Kidney (tissue), 14 donors: ENCODE data around the gene SNED1. TPM values are rescaled to one million over a fixed set of nuclear protein-coding genes. Genes with fewer than 3 reads are reported as not detected.

Source experiments
- DNase-seq, 5 donors: peaks; one replicate each; pipeline ENCODE4 v3.0.0-alpha.2; 2013 to 2020
- FAIRE-seq: peaks from 2 replicates; lab custom pipeline; 2012; peaks lifted over from hg19 to GRCh38; lab: Jason Lieb, UNC
- H3K27ac ChIP-seq, 2 donors: one replicate each; pipeline ENCODE4 v1.7.0; 2013; ENCODE audit warnings: low read depth in 2 of 2, low read length in 2 of 2, inconsistent platforms in 1 of 2
- H3K27me3 ChIP-seq: one replicate; pipeline ENCODE4 v1.7.1; 2013; ENCODE audit warnings: low read length, inconsistent platforms; ENCODE audit not compliant: control insufficient read depth, insufficient read depth
- H3K36me3 ChIP-seq, 3 donors: one replicate each; pipeline versions ENCODE4 v1.7.0 to v1.7.1; 2013; ENCODE audit warnings: low read length in 3 of 3, control low read depth in 1 of 3, inconsistent platforms in 1 of 3; ENCODE audit not compliant: insufficient read depth in 3 of 3, control insufficient read depth in 2 of 3
- H3K4me1 ChIP-seq, 3 donors: one replicate each; pipeline versions ENCODE4 v1.7.0 to v1.7.1; 2013; ENCODE audit warnings: low read length in 3 of 3, inconsistent platforms in 1 of 3, low read depth in 1 of 3; ENCODE audit not compliant: control insufficient read depth in 2 of 3, insufficient read depth in 2 of 3
- H3K4me3 ChIP-seq, 3 donors: one replicate each; pipeline versions ENCODE4 v1.7.0 to v1.8.1; 2013; ENCODE audit warnings: low read length in 3 of 3, control low read depth in 1 of 3, inconsistent platforms in 1 of 3
- H3K9ac ChIP-seq, 3 donors: one replicate each; pipeline versions ENCODE4 v1.7.0 to v1.7.1; 2013; ENCODE audit warnings: low read length in 3 of 3, control low read depth in 1 of 3, inconsistent platforms in 1 of 3
- H3K9me3 ChIP-seq, 3 donors: one replicate each; pipeline versions ENCODE4 v1.7.0 to v1.7.1; 2013; ENCODE audit warnings: low read length in 3 of 3, control low read depth in 1 of 3, inconsistent platforms in 1 of 3; ENCODE audit not compliant: control insufficient read depth in 2 of 3, insufficient read depth in 1 of 3
- intact Hi-C: fragments of 100-400 bp; cut with DNase I; formaldehyde crosslinking; loops from one replicate; pipeline ENCODE4 v1.11.1; 2022
- polyA plus RNA-seq: library from polyadenylated mRNA; stranded (reverse); fragments of 350-450 nt; fragmentation: Illumina TruSeq; extraction: RNeasy Lipid Tissue Mini Kit (QIAGEN cat#74804); gene quantifications from one replicate; pipeline ENCODE4 v1.2.3, GENCODE V29; 2014; ENCODE audit warnings: low read depth, low replicate concordance; ENCODE audit not compliant: insufficient read depth
- total RNA-seq: library from RNA; stranded (reverse); fragmentation: NEBNext Ultra II Directional; extraction: Animal tissue kit (Norgen Biotek cat#: 25700); gene quantifications from one replicate; pipeline ENCODE4 v1.2.1, GENCODE V29; 2021
- TF ChIP-seq, protein P1 (sequence below): IDR thresholded peaks from 3 replicates; pipeline ENCODE4 v1.5.1; 2012; ENCODE audit warnings: mild to moderate bottlenecking, moderate library complexity, borderline replicate concordance; ENCODE audit not compliant: insufficient read depth; ENCODE audit errors: extremely low read depth
- donor health status: control.
- donor health status: control.
- donor health status: control.
- donor health status: control.
- donor health status: control.
- donor health status: DM: yes; HTN: yes; CAD: no.
- donor health status: Normal renal cell carcinoma (clear cell type).

SNED1 gene
- total and polyA plus RNA-seq, 2 donors from 2014 or later, result 3.0 to 42.1 TPM

DNA sequence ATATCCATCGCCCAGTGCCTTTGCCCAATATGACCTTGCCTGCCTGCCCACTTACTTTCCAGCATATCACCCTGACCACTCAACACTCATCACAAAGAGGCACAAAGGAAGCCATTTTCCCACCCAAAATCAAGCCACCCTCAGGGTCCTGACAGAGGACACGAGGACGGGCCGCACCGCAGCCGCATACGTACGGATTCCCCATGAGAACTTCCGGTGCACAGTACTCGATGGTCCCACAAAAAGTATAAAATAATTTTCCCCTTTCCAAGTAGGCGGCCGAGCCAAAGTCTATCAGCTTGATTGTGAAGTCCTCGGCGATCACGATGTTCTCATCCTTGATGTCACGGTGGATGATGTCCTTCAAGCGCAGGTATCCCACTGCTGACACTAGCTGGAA, 113.6 kb downstream of the SNED1 start:
- intact Hi-C loops, result no loop called here
- no peaks in the 10 kb centered on the region for H3K9me3 ChIP-seq
- DNase-seq (peak in 1 of 5 donors; percentile 32), FAIRE-seq (no peak)
- no peaks in the 10 kb centered on the region for H3K4me1 ChIP-seq
- H3K27ac ChIP-seq, result no peak overlapping the region
- TF ChIP-seq, protein P1, sequence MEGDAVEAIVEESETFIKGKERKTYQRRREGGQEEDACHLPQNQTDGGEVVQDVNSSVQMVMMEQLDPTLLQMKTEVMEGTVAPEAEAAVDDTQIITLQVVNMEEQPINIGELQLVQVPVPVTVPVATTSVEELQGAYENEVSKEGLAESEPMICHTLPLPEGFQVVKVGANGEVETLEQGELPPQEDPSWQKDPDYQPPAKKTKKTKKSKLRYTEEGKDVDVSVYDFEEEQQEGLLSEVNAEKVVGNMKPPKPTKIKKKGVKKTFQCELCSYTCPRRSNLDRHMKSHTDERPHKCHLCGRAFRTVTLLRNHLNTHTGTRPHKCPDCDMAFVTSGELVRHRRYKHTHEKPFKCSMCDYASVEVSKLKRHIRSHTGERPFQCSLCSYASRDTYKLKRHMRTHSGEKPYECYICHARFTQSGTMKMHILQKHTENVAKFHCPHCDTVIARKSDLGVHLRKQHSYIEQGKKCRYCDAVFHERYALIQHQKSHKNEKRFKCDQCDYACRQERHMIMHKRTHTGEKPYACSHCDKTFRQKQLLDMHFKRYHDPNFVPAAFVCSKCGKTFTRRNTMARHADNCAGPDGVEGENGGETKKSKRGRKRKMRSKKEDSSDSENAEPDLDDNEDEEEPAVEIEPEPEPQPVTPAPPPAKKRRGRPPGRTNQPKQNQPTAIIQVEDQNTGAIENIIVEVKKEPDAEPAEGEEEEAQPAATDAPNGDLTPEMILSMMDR, result no peak
- peaks cover 0 to 3% (median 0%) of the 10 kb centered on the region in 3 donors for H3K36me3 ChIP-seq
- no peak overlapping the region for H3K4me3 ChIP-seq
- H3K9ac ChIP-seq, result no peak overlapping the region
- no peaks in the 10 kb centered on the region for H3K27me3 ChIP-seq

DNA sequence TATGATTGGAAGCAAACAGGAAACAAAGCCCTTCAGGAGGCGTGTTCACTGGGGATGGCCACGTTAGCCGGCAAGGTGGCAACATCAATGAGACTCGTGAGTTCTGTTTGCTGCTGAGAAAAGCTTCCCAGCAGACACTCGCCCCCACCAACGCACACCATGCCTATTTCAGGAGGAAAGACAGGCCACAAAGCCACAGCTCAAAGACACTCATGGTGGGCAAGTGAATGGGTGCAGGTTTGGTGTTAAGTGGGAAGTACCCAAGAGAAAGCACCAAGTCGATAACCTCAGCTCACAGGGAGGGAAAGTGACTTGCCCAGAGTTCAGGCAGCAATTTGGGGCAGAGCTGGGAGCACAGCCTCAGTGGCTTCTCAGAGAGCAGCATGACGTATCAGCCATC, 114.2 kb downstream of the SNED1 start:
- intact Hi-C loops, result no loop called here
- Histone ChIP-seq H3K4me1 (no peaks in the 10 kb centered on the region), H3K4me3 (no peak overlapping the region), H3K9me3 (no peaks in the 10 kb centered on the region), H3K36me3 (peaks cover 0 to 3% (median 0%) of the 10 kb centered on the region in 3 donors), H3K9ac (no peak overlapping the region), H3K27ac (no peak overlapping the region), H3K27me3 (no peaks in the 10 kb centered on the region)
- DNase-seq, result peak in 1 of 5 donors; percentile 42
- no peak for FAIRE-seq
- TF ChIP-seq, protein P1, result no peak

DNA sequence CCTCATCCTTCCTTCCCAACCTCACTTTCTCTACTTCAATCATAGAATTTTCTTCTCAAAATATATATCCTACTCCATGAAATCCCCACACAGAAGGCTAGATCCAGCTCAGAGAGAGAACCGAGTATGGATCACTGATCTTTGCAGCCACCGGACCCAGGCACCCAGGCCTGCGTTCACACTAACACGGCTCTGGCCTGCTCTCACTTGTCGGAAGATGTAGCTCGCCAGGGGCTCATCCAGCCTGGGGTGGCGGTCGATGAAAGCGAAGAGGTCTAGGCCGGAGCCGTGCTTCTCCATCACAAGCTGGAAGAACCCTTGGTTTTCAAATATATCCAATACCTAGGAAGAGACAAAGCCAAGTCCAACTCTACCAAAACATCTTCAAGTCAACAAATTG, 116.4 kb downstream of the SNED1 start:
- no peak for FAIRE-seq
- no peaks in the 10 kb centered on the region for H3K4me1 ChIP-seq
- peaks cover 0 to 3% (median 0%) of the 10 kb centered on the region in 3 donors for H3K36me3 ChIP-seq
- no peak overlapping the region for H3K27ac ChIP-seq
- H3K4me3 ChIP-seq, result no peak overlapping the region
- TF ChIP-seq, protein P1, result no peak
- no peaks in the 10 kb centered on the region for H3K9me3 ChIP-seq
- H3K9ac ChIP-seq, result no peak overlapping the region
- intact Hi-C loops, result no loop called here
- no peaks in the 10 kb centered on the region for H3K27me3 ChIP-seq
- peak in 1 of 5 donors; percentile 54 for DNase-seq

DNA sequence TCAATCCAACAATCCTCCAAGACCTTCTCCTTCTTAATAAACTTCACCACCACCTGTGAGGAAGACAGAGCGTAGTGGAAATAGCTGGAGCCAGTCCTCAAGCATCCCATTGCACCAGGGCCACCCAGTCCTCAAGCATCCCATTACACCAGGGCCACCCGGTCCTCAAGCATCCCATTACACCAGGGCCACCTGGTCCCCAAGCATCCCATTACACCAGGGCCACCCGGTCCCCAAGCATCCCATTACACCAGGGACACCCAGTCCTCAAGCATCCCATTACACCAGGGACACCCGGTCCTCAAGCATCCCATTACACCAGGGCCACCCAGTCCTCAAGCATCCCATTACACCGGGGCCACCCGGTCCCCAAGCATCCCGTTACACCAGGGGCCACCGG, 116.9 kb downstream of the SNED1 start:
- DNase-seq, result no peak

More for the DNA sequence above, 116.9 kb downstream of the SNED1 start:
- Histone ChIP-seq H3K9ac (no peak overlapping the region), H3K36me3 (peaks cover 0 to 3% (median 0%) of the 10 kb centered on the region in 3 donors), H3K9me3 (no peaks in the 10 kb centered on the region), H3K4me3 (no peak overlapping the region), H3K27me3 (no peaks in the 10 kb centered on the region), H3K27ac (no peak overlapping the region), H3K4me1 (no peaks in the 10 kb centered on the region)
- TF ChIP-seq, protein P1, result no peak
- intact Hi-C loops, result no loop called here
- FAIRE-seq, result no peak
